HG03442 (cell line): ENCODE measurements around the gene IGF2R.
"Not testable (repeated sequence)": the region's sequence is repeated elsewhere in the genome, so short reads cannot be mapped to it uniquely, and the experiment has no call there.

Experiments used
- ATAC-seq: cut with Tn5 transposase; IDR thresholded peaks from one replicate; pipeline ENCODE4 v1.9.1; 2021; ENCODE audit warnings: mild to moderate bottlenecking, moderate library complexity; ENCODE audit not compliant: unreplicated experiment

The IGF2R gene

GRCh38 chr6:160111806-160112205, 142.9 kb downstream of the IGF2R start:
- ATAC-seq: no peak

- ATAC-seq: no peak
Measured at GRCh38 chr6:160112628-160113299, 143.9 kb downstream of the IGF2R start.

GRCh38 chr6:160114536-160114935, 145.7 kb downstream of the IGF2R start:
- ATAC-seq: not testable (repeated sequence)

GRCh38 chr6:160115421-160115820, 146.5 kb downstream of the IGF2R start:
- no peak for ATAC-seq

- no peak for ATAC-seq
Measured at GRCh38 chr6:160116411-160116810, 147.5 kb downstream of the IGF2R start.

GRCh38 chr6:160117137-160117536, 148.3 kb downstream of the IGF2R start:
- no peak for ATAC-seq

GRCh38 chr6:160118620-160119229, 149.8 kb downstream of the IGF2R start:
- no peak for ATAC-seq

GRCh38 chr6:160120087-160120486, 151.2 kb downstream of the IGF2R start:
- ATAC-seq: no peak

GRCh38 chr6:160121558-160121957, 152.7 kb downstream of the IGF2R start, which contains the start of gene SLC22A1:
Gene SLC22A1 (plus strand): TSS chr6:160121815. CDS start chr6:160121936, 121 bp downstream.
- no peak for ATAC-seq

GRCh38 chr6:160121981-160122380, 153.1 kb downstream of the IGF2R start:
- ATAC-seq: no peak

- no peak for ATAC-seq
Measured at GRCh38 chr6:160122744-160123143, 153.9 kb downstream of the IGF2R start.

- ATAC-seq: no peak
Measured at GRCh38 chr6:160124007-160124406, 155.1 kb downstream of the IGF2R start.

- ATAC-seq: no peak
Measured at GRCh38 chr6:160124605-160125004, 155.7 kb downstream of the IGF2R start.

GRCh38 chr6:160125105-160125504, 156.2 kb downstream of the IGF2R start:
- not testable (repeated sequence) for ATAC-seq

- ATAC-seq: no peak
Measured at GRCh38 chr6:160127270-160128124, 158.6 kb downstream of the IGF2R start.

- ATAC-seq: no peak
Measured at GRCh38 chr6:160128125-160128683, 159.3 kb downstream of the IGF2R start.

- ATAC-seq: no peak
Measured at GRCh38 chr6:160128879-160129516, 160.1 kb downstream of the IGF2R start.

GRCh38 chr6:160129881-160130615, 161.2 kb downstream of the IGF2R start:
- no peak for ATAC-seq

GRCh38 chr6:160130729-160131484, 162.0 kb downstream of the IGF2R start:
- ATAC-seq: no peak
